T-helper 2 cell treated with Interferon-gamma antibody and Interleukin-4, amounts not matched to agents 5 μg/mL and 100 μg/mL, for 36 hours (primary cell): ENCODE results near the gene MEIS1.

Experiments used
- DNase-seq: peaks from one replicate; pipeline ENCODE4 v3.0.0; 2021; ENCODE audit warnings: low spot score
- H3K27ac Mint-ChIP-seq: one replicate; pipeline ENCODE4 v1.8.0; 2021; ENCODE audit warnings: mild to moderate bottlenecking, mixed read lengths
- H3K27me3 Mint-ChIP-seq: one replicate; pipeline ENCODE4 v1.8.0; 2021; ENCODE audit warnings: low read depth, mixed read lengths
- H3K36me3 Mint-ChIP-seq: one replicate; pipeline ENCODE4 v1.8.0; 2021; ENCODE audit warnings: low read depth, mixed read lengths
- H3K4me1 Mint-ChIP-seq: one replicate; pipeline ENCODE4 v1.8.0; 2021; ENCODE audit warnings: low read depth, mixed read lengths
- H3K4me3 Mint-ChIP-seq: one replicate; pipeline ENCODE4 v1.8.0; 2022; ENCODE audit warnings: mild to moderate bottlenecking, moderate library complexity, mixed read lengths
- H3K9me3 Mint-ChIP-seq: one replicate; pipeline ENCODE4 v1.8.0; 2021; ENCODE audit warnings: mixed read lengths

Gene MEIS1

DNA sequence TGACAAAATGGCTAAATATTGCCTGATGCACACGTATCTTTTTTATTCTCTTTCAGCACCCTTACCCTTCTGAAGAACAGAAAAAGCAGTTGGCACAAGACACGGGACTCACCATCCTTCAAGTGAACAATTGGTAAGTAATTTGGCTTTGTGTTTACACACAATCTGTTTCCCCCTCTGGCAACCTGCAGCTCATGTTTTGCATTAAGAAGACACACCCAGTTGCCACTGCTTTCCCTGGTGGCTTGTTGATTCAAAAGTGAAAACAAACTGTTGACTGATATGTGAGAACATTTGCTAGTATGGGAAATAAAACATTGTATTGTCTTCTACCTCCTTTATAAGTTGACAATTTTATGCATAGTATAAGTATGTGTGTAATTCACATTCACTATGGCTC is 113.0 kb downstream of the MEIS1 start:
- Mint-ChIP-seq H3K4me3 (no peak overlapping the region), H3K9me3 (no peaks in the 10 kb centered on the region), H3K4me1 (no peaks in the 10 kb centered on the region), H3K36me3 (no peaks in the 10 kb centered on the region), H3K27ac (no peak overlapping the region), H3K27me3 (no peaks in the 10 kb centered on the region)
- no peak for DNase-seq

- Mint-ChIP-seq H3K36me3 (no peaks in the 10 kb centered on the region), H3K4me1 (no peaks in the 10 kb centered on the region), H3K4me3 (no peak overlapping the region), H3K9me3 (no peaks in the 10 kb centered on the region), H3K27ac (no peak overlapping the region), H3K27me3 (no peaks in the 10 kb centered on the region)
- DNase-seq: no peak
Observed at GRCh38 chr2:66548422-66548821, 113.5 kb downstream of the MEIS1 start.

GRCh38 chr2:66550826-66551225 is 115.9 kb downstream of the MEIS1 start:
- no peaks in the 10 kb centered on the region for H3K27me3 Mint-ChIP-seq
- no peak overlapping the region for H3K4me3 Mint-ChIP-seq
- no peaks in the 10 kb centered on the region for H3K9me3 Mint-ChIP-seq
- H3K27ac Mint-ChIP-seq: no peak overlapping the region
- no peaks in the 10 kb centered on the region for H3K36me3 Mint-ChIP-seq
- DNase-seq: no peak
- no peaks in the 10 kb centered on the region for H3K4me1 Mint-ChIP-seq

DNA sequence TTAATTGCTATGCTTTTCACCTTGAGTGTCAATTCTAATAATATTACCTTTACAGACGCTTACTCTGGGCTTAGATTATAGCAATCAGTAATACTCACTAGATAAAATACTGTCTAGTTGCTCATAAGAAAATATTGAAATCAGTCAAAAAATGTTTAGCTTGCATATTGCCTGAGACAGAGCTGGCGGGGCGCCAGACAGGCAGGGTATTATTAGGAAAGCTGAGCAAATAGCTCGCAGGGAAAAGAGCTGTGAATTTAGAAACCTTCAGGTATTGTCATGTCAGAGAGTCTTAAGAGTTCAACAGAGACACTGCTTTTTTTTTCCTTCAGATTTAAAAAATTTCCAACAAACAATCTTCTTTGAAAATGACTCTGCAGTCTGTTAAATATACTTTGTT is 118.4 kb downstream of the MEIS1 start:
- H3K27ac Mint-ChIP-seq: no peak overlapping the region
- no peak for DNase-seq

DNA sequence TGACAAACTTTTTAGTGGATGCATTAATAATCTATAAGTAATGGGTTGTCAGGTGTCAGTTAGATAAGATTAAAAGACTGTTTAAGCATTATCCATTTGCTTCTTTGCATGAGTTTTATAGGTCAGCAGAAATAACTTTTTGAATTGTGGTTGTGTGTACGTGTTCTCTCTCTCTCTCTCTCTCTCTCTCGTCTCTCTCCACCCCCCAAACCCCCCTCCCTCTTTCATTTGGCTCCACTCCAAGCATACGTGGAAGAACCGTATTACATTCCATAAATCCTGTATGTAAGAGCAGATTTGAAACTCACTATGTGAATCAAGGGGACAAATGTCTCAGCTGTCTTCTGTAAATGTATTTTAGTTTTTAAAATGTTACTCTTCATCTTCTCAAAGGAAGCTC is 120.2 kb downstream of the MEIS1 start:
- H3K4me3 Mint-ChIP-seq: no peak overlapping the region
- H3K36me3 Mint-ChIP-seq: no peaks in the 10 kb centered on the region
- no peak for DNase-seq
- H3K9me3 Mint-ChIP-seq: no peaks in the 10 kb centered on the region
- no peak overlapping the region for H3K27ac Mint-ChIP-seq
- H3K4me1 Mint-ChIP-seq: no peaks in the 10 kb centered on the region
- H3K27me3 Mint-ChIP-seq: no peaks in the 10 kb centered on the region

More for the DNA sequence above, 118.4 kb downstream of the MEIS1 start:
- Mint-ChIP-seq H3K4me1 (no peaks in the 10 kb centered on the region), H3K27me3 (no peaks in the 10 kb centered on the region), H3K9me3 (no peaks in the 10 kb centered on the region), H3K4me3 (no peak overlapping the region), H3K36me3 (no peaks in the 10 kb centered on the region)

DNA sequence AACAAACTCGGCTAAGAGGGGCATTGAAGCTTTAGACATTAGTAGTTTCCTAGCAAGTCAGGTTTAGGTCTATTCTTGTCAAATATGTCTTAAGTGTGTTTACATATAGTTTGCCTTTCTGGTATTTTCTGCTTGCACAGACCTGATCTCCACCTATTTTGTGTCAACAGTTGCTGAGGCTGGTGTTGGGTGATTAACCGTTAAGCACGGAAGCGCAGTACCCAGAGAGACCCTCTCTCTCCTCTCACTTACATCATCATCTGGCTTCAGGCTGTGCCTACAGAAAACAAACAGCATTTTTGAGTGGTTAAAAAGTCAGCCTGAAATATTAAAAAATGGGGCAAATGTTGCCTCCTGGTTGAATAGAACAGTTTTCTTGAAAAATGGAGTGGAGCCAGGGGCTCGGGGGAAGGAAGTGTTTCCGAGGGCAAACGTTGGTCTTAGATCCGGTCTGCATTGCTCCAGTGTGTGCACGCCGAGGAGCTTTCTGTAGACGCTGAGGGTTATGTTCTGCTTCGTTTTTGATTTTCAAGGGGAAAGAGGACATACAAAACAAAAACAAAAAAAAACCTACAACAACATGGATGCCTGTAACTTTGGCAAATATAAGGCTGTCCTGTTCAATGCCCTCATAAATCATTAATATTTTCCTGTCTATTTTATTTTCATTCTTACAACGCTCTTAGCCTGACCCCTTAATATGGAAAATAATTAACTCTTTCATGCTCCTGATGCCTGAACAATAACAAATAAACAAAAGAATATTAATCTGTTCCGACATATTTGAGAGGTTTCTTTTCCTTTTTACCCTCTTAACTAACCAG is 120.8 kb downstream of the MEIS1 start:
- Mint-ChIP-seq H3K4me3 (no peak overlapping the region), H3K36me3 (no peaks in the 10 kb centered on the region), H3K27me3 (no peaks in the 10 kb centered on the region), H3K9me3 (no peaks in the 10 kb centered on the region), H3K4me1 (no peaks in the 10 kb centered on the region), H3K27ac (no peak overlapping the region)
- DNase-seq: no peak

- Mint-ChIP-seq H3K27me3 (no peaks in the 10 kb centered on the region), H3K4me3 (no peak overlapping the region), H3K4me1 (no peaks in the 10 kb centered on the region), H3K36me3 (no peaks in the 10 kb centered on the region), H3K27ac (no peak overlapping the region), H3K9me3 (no peaks in the 10 kb centered on the region)
- DNase-seq: no peak
Observed at GRCh38 chr2:66559672-66560071, 124.7 kb downstream of the MEIS1 start.

GRCh38 chr2:66560683-66561082 is 125.8 kb downstream of the MEIS1 start:
- Mint-ChIP-seq H3K4me1 (no peaks in the 10 kb centered on the region), H3K9me3 (no peaks in the 10 kb centered on the region), H3K36me3 (no peaks in the 10 kb centered on the region), H3K27ac (no peak overlapping the region), H3K4me3 (no peak overlapping the region), H3K27me3 (no peaks in the 10 kb centered on the region)
- no peak for DNase-seq

GRCh38 chr2:66561645-66562303 is 126.8 kb downstream of the MEIS1 start:
- Mint-ChIP-seq H3K27ac (no peak overlapping the region), H3K36me3 (no peaks in the 10 kb centered on the region), H3K27me3 (no peaks in the 10 kb centered on the region), H3K4me1 (no peaks in the 10 kb centered on the region), H3K4me3 (no peak overlapping the region), H3K9me3 (no peaks in the 10 kb centered on the region)
- no peak for DNase-seq

DNA sequence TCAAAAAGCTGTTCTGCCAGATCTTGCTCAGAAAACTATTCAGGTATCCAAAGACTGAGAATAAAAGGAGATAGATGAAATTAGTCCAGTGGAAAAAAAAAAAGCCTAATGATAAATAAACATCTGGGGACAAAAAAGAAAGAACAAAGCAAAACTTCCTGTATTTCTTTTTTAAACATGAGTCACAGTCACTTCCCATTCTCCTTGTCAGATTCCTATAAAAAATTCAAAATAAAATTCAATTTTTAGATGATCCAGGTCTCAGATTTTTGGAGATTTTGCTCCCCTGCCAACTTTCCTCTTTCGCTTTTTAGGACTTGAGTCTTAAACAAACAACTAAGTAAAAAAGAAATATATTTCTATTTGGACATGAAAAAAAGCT is 127.4 kb downstream of the MEIS1 start:
- Mint-ChIP-seq H3K9me3 (no peaks in the 10 kb centered on the region), H3K27me3 (no peaks in the 10 kb centered on the region), H3K36me3 (no peaks in the 10 kb centered on the region)

GRCh38 chr2:66563473-66563872 is 128.5 kb downstream of the MEIS1 start:
- Mint-ChIP-seq H3K4me3 (no peak overlapping the region), H3K4me1 (no peaks in the 10 kb centered on the region), H3K9me3 (no peaks in the 10 kb centered on the region), H3K27ac (no peak overlapping the region), H3K27me3 (no peaks in the 10 kb centered on the region), H3K36me3 (no peaks in the 10 kb centered on the region)
- DNase-seq: no peak

More for the DNA sequence above, 127.4 kb downstream of the MEIS1 start:
- no peak for DNase-seq
- Mint-ChIP-seq H3K4me1 (no peaks in the 10 kb centered on the region), H3K27ac (no peak overlapping the region), H3K4me3 (no peak overlapping the region)

- Mint-ChIP-seq H3K36me3 (no peaks in the 10 kb centered on the region), H3K27me3 (no peaks in the 10 kb centered on the region), H3K9me3 (no peaks in the 10 kb centered on the region), H3K27ac (no peak overlapping the region), H3K4me3 (no peak overlapping the region), H3K4me1 (no peaks in the 10 kb centered on the region)
- DNase-seq: no peak
Observed at GRCh38 chr2:66565291-66565690, 130.4 kb downstream of the MEIS1 start.

DNA sequence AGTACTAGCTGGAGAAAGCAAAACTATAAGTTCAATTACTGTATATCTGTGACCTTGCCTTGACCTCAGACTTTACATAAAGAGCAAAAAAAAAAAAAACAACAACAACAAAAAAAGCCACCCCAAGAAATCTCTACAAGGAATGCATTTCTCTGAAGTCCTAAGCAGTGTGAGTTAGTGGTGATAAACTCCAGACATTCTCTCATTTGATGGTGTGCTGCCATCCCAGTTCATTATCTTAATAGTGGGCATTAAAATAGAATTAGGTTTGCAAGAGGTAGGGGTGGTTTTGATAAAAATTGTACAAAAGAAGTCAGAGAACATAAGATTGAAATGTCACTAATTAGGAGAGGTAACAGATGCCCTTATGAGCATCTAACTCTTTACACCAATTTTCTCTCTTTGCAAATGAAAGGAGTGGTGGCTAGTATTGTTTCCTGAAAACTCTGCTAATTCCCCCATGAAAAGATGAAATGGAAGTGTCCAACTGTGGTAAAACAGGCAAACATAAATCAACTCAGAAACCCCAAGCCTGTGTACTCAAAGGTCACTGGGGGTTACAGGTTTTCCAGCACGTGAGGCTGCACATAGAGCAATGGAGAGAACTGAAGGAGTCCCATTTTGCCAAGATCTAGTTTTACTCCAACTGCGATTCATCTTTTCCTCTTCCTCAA is 131.9 kb downstream of the MEIS1 start:
- H3K9me3 Mint-ChIP-seq: no peaks in the 10 kb centered on the region
- H3K4me1 Mint-ChIP-seq: no peaks in the 10 kb centered on the region
- H3K27me3 Mint-ChIP-seq: no peaks in the 10 kb centered on the region
- H3K36me3 Mint-ChIP-seq: no peaks in the 10 kb centered on the region
- no peak overlapping the region for H3K27ac Mint-ChIP-seq
- no peak overlapping the region for H3K4me3 Mint-ChIP-seq
- no peak for DNase-seq

DNA sequence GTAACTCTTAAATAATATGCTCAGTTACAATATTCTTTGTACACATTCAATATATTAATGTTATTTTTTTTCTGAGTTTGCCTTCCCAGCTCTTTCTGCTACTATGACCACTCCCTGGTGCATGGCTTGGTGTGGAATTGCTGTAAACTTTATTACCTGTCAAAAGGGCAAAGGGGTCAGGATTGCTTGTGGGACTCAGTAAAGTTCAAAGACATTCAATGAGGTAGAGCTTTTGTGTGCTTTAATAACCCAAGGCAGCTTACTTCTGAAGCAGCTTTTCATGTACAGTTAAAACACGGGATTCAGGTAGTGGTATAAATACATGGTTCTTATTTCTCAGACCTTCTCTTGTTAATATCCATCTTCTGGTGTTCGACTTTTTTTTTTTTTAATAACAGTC is 132.8 kb downstream of the MEIS1 start:
- H3K27ac Mint-ChIP-seq: no peak overlapping the region
- no peaks in the 10 kb centered on the region for H3K9me3 Mint-ChIP-seq
- H3K4me1 Mint-ChIP-seq: no peaks in the 10 kb centered on the region

More for the DNA sequence above, 132.8 kb downstream of the MEIS1 start:
- no peaks in the 10 kb centered on the region for H3K36me3 Mint-ChIP-seq
- H3K4me3 Mint-ChIP-seq: no peak overlapping the region
- H3K27me3 Mint-ChIP-seq: peaks cover under 1% of the 10 kb centered on the region
- DNase-seq: no peak
